GM18499 (cell line): Measurements from ENCODE around the gene GGA1.
"Not testable (repeated sequence)": the region's sequence is repeated elsewhere in the genome, so short reads cannot be mapped to it uniquely, and the experiment has no call there.

ENCODE experiments used
- ATAC-seq: cut with Tn5 transposase; IDR thresholded peaks from one replicate; pipeline ENCODE4 v1.9.1; 2021; ENCODE audit warnings: moderate number of reproducible peaks; ENCODE audit not compliant: insufficient read depth, unreplicated experiment

Gene GGA1

GRCh38 chr22:37569921-37570660 lies 38.5 kb upstream of the GGA1 start:
- ATAC-seq, result no peak

GRCh38 chr22:37570661-37570976 lies 38.0 kb upstream of the GGA1 start:
- no peak for ATAC-seq

DNA sequence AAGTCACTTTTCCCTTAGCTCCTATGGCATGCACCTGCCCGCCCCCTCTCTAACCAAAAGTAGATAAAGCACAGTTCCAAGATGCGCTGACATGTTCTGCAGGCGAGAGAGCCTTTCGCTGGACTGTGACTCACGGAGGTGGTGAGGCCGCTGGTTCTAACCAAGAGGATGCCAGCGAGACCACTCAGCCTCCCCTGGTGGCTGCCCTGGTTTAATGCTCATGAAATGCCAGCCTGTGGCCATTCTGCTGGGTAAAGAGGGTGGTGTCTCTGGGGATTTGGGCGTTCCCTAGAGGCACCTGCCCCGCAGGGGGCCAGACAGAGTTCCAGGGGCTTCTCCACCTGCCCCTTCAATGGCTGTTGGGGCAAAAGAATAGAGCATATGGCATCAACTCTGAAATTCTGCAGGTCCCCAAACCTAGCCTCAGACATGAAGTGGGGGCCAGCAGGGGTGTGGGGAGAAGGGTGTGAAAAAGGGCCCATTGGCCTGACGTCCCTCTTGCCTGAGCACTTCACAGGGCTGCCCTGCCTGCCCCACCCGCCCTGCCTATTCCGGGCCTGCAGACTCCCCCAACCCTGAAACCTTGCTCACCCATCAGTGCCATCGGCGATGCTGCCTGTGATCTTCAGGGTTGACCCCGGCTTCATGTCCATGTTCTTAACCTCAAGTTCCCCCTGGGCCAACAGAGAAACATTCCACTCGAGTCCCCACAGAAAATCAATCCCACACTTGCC lies 37.2 kb upstream of the GGA1 start:
- ATAC-seq, result no peak

DNA sequence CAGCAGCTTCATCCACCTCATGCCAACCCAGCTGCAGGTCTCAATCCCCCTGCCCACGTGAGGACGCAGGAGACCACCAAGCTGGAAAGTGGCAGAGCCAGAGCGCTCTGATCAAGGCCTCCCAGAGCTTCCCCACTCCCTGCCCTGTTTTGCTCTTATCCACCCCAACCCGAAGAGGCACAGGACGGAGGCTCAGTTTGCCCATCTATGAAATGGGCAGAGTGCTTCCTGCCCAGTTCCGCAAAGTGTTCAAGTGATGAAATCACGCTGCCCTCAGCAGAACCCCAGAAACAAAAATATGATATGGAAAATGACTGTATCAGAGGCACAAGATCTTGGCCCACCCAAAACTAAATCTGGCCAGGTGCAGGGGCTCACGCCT lies 36.7 kb upstream of the GGA1 start:
- ATAC-seq, result no peak

DNA sequence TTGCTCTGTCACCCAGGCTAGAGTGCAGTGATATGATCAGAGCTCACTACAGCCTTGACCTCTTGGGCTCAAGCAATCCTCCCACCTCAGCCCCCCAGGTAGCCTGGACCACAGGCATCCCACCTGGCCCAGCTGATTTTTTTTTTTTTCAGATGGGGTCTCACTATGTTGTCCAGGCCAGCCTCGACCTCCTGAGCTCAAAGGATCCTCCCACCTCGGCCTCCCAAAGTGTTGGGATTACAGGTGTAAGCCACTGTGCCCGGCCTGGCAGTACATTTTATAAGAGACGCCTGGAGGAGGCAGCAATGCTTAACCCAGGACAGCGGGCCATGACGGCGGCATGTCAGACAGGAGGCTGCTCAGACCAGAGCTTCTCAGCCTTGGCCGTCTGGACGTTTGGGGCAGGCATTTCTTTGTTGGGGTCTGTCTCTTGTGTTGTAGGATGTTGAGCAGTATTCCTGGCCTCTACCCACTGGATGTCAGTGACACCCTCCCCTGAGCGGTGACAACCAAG lies 33.1 kb upstream of the GGA1 start:
- no peak for ATAC-seq

- no peak for ATAC-seq
These were observed 30.6 kb upstream of the GGA1 start for GRCh38 chr22:37578002-37578401.

DNA sequence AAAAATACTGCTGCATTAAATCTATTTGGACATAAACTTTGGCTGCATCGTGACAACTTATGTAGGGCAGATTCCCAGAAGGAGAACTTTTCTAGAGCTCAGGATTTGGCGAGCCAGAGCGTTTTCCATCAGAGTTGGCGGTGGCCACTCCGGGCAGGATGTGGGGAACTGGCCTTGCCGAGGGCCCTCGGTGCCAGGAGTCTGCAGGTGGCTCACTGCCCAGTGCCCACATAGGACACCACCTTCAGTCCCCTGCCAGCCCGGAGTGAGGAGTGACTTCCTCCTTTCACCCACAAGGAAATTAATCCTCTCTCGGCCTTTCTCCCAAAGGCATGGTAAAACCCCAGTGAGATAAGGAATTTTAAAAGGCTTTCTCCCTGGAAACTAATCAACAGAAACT lies 27.1 kb upstream of the GGA1 start:
- ATAC-seq, result no peak

GRCh38 chr22:37582526-37582925 lies 26.1 kb upstream of the GGA1 start:
- no peak for ATAC-seq

DNA sequence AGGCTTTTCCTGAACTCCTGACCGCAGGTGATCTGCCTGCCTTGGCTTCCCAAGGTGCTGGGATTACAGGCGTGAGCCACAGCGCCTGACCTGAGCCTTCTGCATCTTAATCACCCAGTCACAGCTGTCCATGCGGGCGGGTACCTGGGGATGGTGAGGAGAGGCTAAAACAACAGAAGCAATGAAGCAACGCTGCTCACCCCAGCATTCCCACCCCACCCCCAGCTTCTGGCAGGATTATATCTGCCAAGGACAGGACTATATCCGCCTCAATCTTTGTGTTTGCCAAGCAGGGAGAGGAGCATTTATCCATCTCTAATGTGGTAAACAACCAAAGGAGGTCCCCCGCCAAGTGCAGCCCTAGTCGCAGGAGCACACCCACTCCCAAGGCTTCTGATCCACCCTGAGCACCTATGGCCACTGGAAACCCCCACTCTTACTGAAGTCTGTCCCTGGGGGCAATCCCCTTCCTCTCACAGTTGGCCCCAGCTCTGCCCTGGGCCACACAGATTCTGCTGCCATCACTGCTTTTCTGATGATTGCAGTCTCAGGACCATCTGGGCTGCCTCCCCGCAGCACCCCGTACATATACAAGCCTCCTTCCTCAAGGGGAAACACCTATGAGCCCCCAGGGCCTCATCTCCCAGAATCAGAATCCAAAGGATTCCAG lies 20.0 kb upstream of the GGA1 start:
- no peak for ATAC-seq

GRCh38 chr22:37589636-37590035 lies 19.0 kb upstream of the GGA1 start:
- ATAC-seq, result no peak

- not testable (repeated sequence) for ATAC-seq
These were observed 17.6 kb upstream of the GGA1 start for GRCh38 chr22:37591081-37591480.

- no peak for ATAC-seq
These were observed 16.7 kb upstream of the GGA1 start for GRCh38 chr22:37591823-37592404.

GRCh38 chr22:37594237-37594636 lies 14.4 kb upstream of the GGA1 start:
- ATAC-seq, result no peak

GRCh38 chr22:37599153-37599552 lies 9.5 kb upstream of the GGA1 start:
- ATAC-seq, result no peak

DNA sequence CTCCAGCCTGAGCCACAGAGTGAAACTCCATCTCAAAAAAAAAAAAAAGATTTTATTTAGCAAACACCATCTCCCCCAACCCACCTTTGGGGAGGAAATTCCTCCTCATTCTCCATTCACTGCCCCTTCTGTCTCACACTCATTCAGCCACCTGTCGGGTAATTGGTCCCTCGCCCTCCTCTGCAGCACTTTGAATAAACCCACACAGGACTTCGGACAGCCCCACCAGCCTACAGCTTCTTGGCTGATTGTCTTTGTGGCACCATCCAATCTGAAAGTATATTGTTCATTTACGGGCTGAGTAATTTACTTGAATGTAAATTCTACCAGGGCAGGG lies 7.5 kb upstream of the GGA1 start:
- ATAC-seq, result no peak

- ATAC-seq, result no peak
These were observed 6.8 kb upstream of the GGA1 start for GRCh38 chr22:37601540-37602442.

DNA sequence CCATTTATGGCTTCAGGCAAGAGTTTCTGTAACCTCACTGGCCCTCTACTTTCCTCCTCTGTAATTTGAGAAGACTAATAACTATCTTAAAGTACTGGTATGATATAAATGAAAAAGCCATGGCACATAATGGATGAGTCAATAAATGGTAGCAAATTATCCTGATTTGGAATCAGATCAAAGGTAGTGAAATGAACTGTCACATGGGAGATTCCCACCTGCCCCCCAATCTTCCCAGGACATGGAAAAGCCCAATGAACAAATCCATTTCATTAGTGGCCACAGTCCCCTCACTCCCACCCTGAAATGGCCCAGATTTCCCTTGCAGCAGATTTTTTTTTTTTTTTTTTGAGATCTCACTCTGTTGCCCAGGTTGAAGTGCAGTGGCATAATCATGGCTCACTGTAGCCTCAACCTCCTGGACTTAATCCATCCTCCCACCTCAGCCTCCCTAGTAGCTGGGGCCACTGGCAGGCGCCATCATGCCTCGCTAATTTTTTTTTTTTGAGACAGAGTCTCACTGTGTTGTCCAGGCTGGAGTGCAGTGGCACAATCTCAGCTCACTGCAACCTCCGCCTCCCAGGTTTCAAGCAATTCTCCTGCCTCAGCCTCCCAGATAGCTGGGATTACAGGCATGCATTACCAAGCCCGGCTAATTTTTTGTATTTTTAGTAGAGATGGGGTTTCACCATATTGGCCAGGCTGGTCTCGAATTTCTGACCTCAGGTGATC lies 5.9 kb upstream of the GGA1 start:
- not testable (repeated sequence) for ATAC-seq

GRCh38 chr22:37604074-37604473 lies 4.6 kb upstream of the GGA1 start:
- ATAC-seq, result no peak

- no peak for ATAC-seq
These were observed 3.8 kb upstream of the GGA1 start for GRCh38 chr22:37604875-37605274.
